ENCODE data around the gene CCDC88C.

DNA sequence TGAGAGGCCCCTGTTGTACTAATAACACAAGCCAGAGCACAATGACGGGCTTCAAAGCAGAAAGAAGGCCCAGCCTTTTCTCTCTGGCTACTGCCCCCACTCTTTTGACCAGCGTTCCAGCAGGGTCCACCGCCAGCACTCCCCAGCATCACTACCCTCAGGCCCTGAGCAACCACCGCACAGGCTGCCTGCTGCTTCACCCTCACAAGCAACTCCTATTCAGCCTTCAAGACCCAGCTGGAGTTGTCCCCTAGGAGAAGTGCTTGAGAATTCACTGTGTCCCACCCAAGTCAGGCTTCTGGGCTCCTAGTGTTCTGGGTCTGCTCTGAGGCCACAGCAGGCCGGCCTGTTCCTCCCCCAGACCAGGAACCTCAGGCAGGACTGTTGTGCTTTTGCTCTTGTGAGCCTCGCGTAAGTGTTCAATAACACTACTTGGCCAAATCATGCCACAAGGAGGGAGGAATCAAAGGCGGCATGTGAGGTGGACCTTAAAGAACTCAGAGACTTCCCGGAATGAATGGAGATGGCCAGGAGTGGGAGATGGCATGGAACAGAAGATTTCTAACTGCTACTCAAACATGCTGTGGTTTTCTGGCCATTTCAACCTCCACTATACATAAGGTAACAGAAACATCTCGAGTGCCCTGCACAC is 89.8 kb downstream of the CCDC88C start:
- TF ChIP-seq, protein P1, sequence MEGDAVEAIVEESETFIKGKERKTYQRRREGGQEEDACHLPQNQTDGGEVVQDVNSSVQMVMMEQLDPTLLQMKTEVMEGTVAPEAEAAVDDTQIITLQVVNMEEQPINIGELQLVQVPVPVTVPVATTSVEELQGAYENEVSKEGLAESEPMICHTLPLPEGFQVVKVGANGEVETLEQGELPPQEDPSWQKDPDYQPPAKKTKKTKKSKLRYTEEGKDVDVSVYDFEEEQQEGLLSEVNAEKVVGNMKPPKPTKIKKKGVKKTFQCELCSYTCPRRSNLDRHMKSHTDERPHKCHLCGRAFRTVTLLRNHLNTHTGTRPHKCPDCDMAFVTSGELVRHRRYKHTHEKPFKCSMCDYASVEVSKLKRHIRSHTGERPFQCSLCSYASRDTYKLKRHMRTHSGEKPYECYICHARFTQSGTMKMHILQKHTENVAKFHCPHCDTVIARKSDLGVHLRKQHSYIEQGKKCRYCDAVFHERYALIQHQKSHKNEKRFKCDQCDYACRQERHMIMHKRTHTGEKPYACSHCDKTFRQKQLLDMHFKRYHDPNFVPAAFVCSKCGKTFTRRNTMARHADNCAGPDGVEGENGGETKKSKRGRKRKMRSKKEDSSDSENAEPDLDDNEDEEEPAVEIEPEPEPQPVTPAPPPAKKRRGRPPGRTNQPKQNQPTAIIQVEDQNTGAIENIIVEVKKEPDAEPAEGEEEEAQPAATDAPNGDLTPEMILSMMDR (IDR thresholded peaks at IDR 0.05) = no peak
- TF ChIP-seq ZFX (IDR thresholded peaks at IDR 0.05; ENCODE audit: borderline replicate concordance) = no peak

All from 22Rv1 (cell line).